A549 (cell line): Measurements from ENCODE around the gene MMP25.

ENCODE experiments used
- ATOH8 ChIP-seq: fragments of 250-450 bp; sonication (Bioruptor Pico); IDR thresholded peaks from 2 replicates; pipeline ENCODE4 v1.5.0; 2020; ENCODE audit warnings: low read depth, mild to moderate bottlenecking, moderate library complexity
- CHD2 ChIP-seq: fragments of 150-350 bp; IDR thresholded peaks from 2 replicates; pipeline ENCODE4 v1.6.1; 2014; ENCODE audit warnings: low read length; ENCODE audit not compliant: partially characterized antibody
- CTCF ChIP-seq: fragments of >200 bp; sonication (Bioruptor Twin); formaldehyde crosslinking; IDR thresholded peaks from 3 replicates; pipeline ENCODE4 v1.5.1; 2016
- E2F6 ChIP-seq: IDR thresholded peaks from 2 replicates; pipeline ENCODE4 v1.6.1; 2012; ENCODE audit warnings: low read depth, borderline replicate concordance
- FOSL2 ChIP-seq, 2 experiments: fragments of 450-650 bp in 1 of 2; fragments of >200 bp in 1 of 2; sonication (Bioruptor Twin) in 1 of 2; formaldehyde crosslinking; IDR thresholded peaks; 2 replicates each; pipeline versions ENCODE4 v1.5.0 to v1.6.1; 2016 to 2020; ENCODE audit warnings: mild to moderate bottlenecking in 1 of 2, moderate library complexity in 1 of 2
- GATA3 ChIP-seq: IDR thresholded peaks from 2 replicates; pipeline ENCODE4 v1.6.1; 2012; ENCODE audit warnings: borderline replicate concordance
- HDAC2 ChIP-seq: fragments of 200-600 bp; sonication (generic); IDR thresholded peaks from 2 replicates; pipeline ENCODE4 v1.6.1; 2016
- HEYL ChIP-seq: fragments of 250-450 bp; sonication (Bioruptor Pico); IDR thresholded peaks from 2 replicates; pipeline ENCODE4 v1.8.0; 2021; ENCODE audit warnings: mild to moderate bottlenecking, moderate library complexity
- HMGXB4 ChIP-seq: fragments of 250-450 bp; sonication (Bioruptor Pico); IDR thresholded peaks from 2 replicates; pipeline ENCODE4 v1.5.0; 2021; ENCODE audit warnings: mild to moderate bottlenecking, moderate library complexity, borderline replicate concordance
- MAFK ChIP-seq: fragments of 450-650 bp; IDR thresholded peaks from 2 replicates; pipeline ENCODE4 v1.6.1; 2014; ENCODE audit not compliant: partially characterized antibody
- POLR2A ChIP-seq: IDR thresholded peaks from 2 replicates; pipeline ENCODE4 v1.6.1; 2012; ENCODE audit warnings: mild to moderate bottlenecking, low read length
- RFX5 ChIP-seq: fragments of 450-650 bp; IDR thresholded peaks from 2 replicates; pipeline ENCODE4 v1.7.1; 2014; ENCODE audit warnings: antibody characterized with exemption, mild to moderate bottlenecking, moderate library complexity
- TF ChIP-seq, protein P1 (sequence below): IDR thresholded peaks from 2 replicates; pipeline ENCODE4 v1.6.1; 2012

DNA sequence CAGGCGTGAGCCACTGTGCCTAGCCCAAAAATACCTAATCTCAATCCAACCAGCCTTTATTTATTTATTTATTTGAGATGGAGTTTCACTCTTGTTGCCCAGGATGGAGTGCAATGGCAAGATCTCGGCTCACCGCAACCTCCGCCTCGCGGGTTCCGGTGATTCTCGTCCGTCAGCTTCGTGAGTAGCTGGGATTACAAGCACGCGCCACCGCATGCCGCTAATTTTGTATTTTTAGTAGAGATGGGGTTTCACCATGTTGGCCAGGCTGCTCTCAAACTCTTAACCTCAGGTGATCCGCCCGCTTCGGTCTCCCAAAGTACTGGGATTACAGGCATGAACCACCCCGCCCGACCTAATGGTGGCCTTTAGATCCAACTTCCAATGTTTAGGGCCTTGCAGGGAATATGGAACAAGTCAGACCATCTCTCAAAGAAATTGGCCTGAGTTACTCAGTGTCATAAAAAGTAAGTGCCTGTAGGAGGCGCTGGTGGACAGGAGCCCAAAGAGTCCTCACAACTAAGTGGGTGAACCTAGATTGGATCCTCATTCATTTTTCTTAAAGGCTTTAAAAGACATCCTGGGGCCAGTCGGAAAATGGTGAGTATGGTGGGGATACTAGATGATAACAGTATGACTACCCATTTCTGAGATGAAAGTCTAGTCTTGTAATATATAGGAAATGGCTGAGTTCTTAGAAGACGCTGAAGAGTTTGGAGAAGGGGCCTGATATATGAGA, 48.1 kb downstream of the MMP25 start:
- peak; percentile 46 for TF ChIP-seq CTCF
- no peak for TF ChIP-seq ATOH8 (CRISPR knock-in tag)
- TF ChIP-seq POLR2A = no peak
- no peak for TF ChIP-seq CHD2
- no peak for TF ChIP-seq RFX5
- no peak for TF ChIP-seq GATA3
- no peak for TF ChIP-seq FOSL2 (IDR thresholded peaks at IDR 0.05)
- TF ChIP-seq FOSL2 (CRISPR knock-in tag; IDR thresholded peaks at IDR 0.05) = no peak
- no peak for TF ChIP-seq MAFK
- no peak for TF ChIP-seq HEYL (CRISPR knock-in tag)
- TF ChIP-seq E2F6 = no peak
- TF ChIP-seq HDAC2 = no peak
- TF ChIP-seq, protein P1, sequence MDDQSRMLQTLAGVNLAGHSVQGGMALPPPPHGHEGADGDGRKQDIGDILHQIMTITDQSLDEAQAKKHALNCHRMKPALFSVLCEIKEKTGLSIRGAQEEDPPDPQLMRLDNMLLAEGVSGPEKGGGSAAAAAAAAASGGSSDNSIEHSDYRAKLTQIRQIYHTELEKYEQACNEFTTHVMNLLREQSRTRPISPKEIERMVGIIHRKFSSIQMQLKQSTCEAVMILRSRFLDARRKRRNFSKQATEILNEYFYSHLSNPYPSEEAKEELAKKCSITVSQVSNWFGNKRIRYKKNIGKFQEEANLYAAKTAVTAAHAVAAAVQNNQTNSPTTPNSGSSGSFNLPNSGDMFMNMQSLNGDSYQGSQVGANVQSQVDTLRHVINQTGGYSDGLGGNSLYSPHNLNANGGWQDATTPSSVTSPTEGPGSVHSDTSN = no peak
- TF ChIP-seq HMGXB4 (CRISPR knock-in tag) = no peak
